HepG2 (cell line): ENCODE measurements around the gene PCDHGA12. TPM values are rescaled to one million over a fixed set of nuclear protein-coding genes. Genes with fewer than 3 reads are reported as not detected.

Source experiments
- ATAC-seq: fragments of 200-7000 bp; cut with Tn5 transposase; 3 replicates; pipeline ENCODE4 v1.9.1; 2020; ENCODE audit warnings: mild to moderate bottlenecking, moderate library complexity
- BruUV-seq: library from RNA; stranded (reverse); fragments of 400-500 nt; replicated peaks from 2 replicates; lab custom pipeline; 2021; lab: Mats Ljungman, UMichigan
- CTCF ChIA-PET: fragments of 300-600 bp; formaldehyde crosslinking; extraction: SDS; loops from one replicate; lab custom pipeline; 2021; ENCODE audit warnings: low total read pairs, inconsistent platforms, low intra/inter-chr PET ratio; lab: Yijun Ruan, JAX
- POLR2A ChIA-PET: fragments of 350-600 bp; sonication (Branson Sonifier 250); formaldehyde crosslinking; loops from one replicate; lab custom pipeline; 2020; ENCODE audit warnings: antibody characterized with exemption, inconsistent platforms; lab: Yijun Ruan, JAX
- DNase-seq: peaks from one replicate; pipeline ENCODE4 v3.0.0-alpha.2; 2015; ENCODE audit warnings: low spot score
- FAIRE-seq: peaks from 3 replicates; lab custom pipeline; 2011; peaks lifted over from hg19 to GRCh38; lab: Jason Lieb, UNC
- H2AFZ ChIP-seq: one replicate; pipeline ENCODE4 v1.6.1; 2011; ENCODE audit warnings: low read length, inconsistent platforms
- H3K27ac ChIP-seq: fragments of 300-600 bp; 3 replicates; pipeline ENCODE4 v1.8.0; 2011; ENCODE audit warnings: mixed run types, mild to moderate bottlenecking, mixed read lengths, low read length, inconsistent platforms; ENCODE audit not compliant: insufficient read depth; ENCODE audit errors: extremely low read length
- H3K27me3 ChIP-seq, 2 experiments: fragments of 200-600 bp in 1 of 2; 2 replicates in 1 of 2; 3 replicates in 1 of 2; pipeline versions ENCODE4 v1.6.0 to v1.8.0; 2011; ENCODE audit warnings: low read length in 2 of 2, mild to moderate bottlenecking in 2 of 2, moderate library complexity in 2 of 2, inconsistent platforms in 1 of 2; ENCODE audit not compliant: insufficient read depth in 2 of 2, control insufficient read depth in 1 of 2
- H3K36me3 ChIP-seq, 2 experiments: fragments of 200-600 bp in 1 of 2; replicated peaks in 1 of 2; 2 replicates in 1 of 2; 3 replicates in 1 of 2; pipeline versions ENCODE4 v1.5.1 to v1.8.0; 2011; ENCODE audit warnings: low read length in 2 of 2, inconsistent platforms in 1 of 2; ENCODE audit not compliant: insufficient read depth in 2 of 2, control insufficient read depth in 1 of 2
- H3K4me1 ChIP-seq: 2 replicates; pipeline ENCODE4 v1.5.1; 2012; ENCODE audit warnings: low read length, inconsistent platforms; ENCODE audit not compliant: insufficient read depth
- H3K4me2 ChIP-seq: 2 replicates; pipeline ENCODE4 v1.6.0; 2011; ENCODE audit warnings: low read depth, low read length, inconsistent platforms
- H3K4me3 ChIP-seq, 3 experiments: fragments of 200-600 bp in 1 of 3; sonication (generic), shearing (Covaris generic) in 1 of 3; replicated peaks in 1 of 3; 2 replicates each; pipeline ENCODE4 v1.5.1; 2011 to 2016; ENCODE audit warnings: low read length in 3 of 3, inconsistent platforms in 2 of 3, low read depth in 2 of 3, mild to moderate bottlenecking in 2 of 3, control low read depth in 1 of 3, mixed read lengths in 1 of 3; ENCODE audit not compliant: insufficient read depth in 1 of 3
- H3K79me2 ChIP-seq: one replicate; pipeline ENCODE4 v1.6.1; 2011; ENCODE audit warnings: low read length, inconsistent platforms; ENCODE audit not compliant: insufficient read depth
- H3K9ac ChIP-seq: 2 replicates; pipeline ENCODE4 v1.6.0; 2011; ENCODE audit warnings: mild to moderate bottlenecking, low read depth, low read length, inconsistent platforms; ENCODE audit not compliant: insufficient read depth
- H3K9me3 ChIP-seq: 2 replicates; pipeline ENCODE4 v1.5.1; 2012; ENCODE audit warnings: mild to moderate bottlenecking, low read length
- H4K20me1 ChIP-seq: 2 replicates; pipeline ENCODE4 v1.6.0; 2011; ENCODE audit warnings: inconsistent platforms, mild to moderate bottlenecking, low read length, moderate library complexity; ENCODE audit not compliant: insufficient read depth
- CTCF ChIP-seq: sonication (generic); formaldehyde crosslinking; IDR thresholded peaks from 2 replicates; pipeline ENCODE4 v1.5.0; 2020; ENCODE audit warnings: mild to moderate bottlenecking, missing genetic modification reagents, moderate library complexity
- NAIF1 ChIP-seq: sonication (generic); formaldehyde crosslinking; IDR thresholded peaks from 2 replicates; pipeline ENCODE4 v1.5.0; 2020; ENCODE audit warnings: mild to moderate bottlenecking, missing genetic modification reagents, borderline replicate concordance
- NFYB ChIP-seq: sonication (generic); formaldehyde crosslinking; IDR thresholded peaks from 2 replicates; pipeline ENCODE4 v1.4.0; 2020; ENCODE audit warnings: missing genetic modification reagents
- WGBS: methylation state at CpG from one replicate; pipeline ENCODE4 v1.1.6; 2017; ENCODE audit warnings: low lambda C conversion rate; 5-methylcytosine and 5-hydroxymethylcytosine counted together
- in situ Hi-C: cut with HindIII; loops from 2 replicates; pipeline ENCODE4 v1.10.0; 2017; ENCODE audit warnings: low pct_unique_long_range_greater_than_20kb; ENCODE audit not compliant: extremely low pct_ligation_motif_present
- intact Hi-C: fragments of 100-400 bp; cut with micrococcal nuclease; formaldehyde crosslinking; loops from one replicate; pipeline ENCODE4 v1.10.0; 2022; ENCODE audit not compliant: unreplicated experiment
- polyA plus RNA-seq, 8 experiments: library from polyadenylated mRNA; depleted of rRNA in 3 of 8; stranded (reverse) in 7 of 8; unstranded in 1 of 8; fragments of >200 nt; fragmentation: Illumina TruSeq in 4 of 8; extraction: Trizol in 4 of 8; gene quantifications; 2 replicates each; pipeline versions ENCODE4 v1.2.1 to v1.2.3, GENCODE V29; 2011 to 2016; ENCODE audit warnings: low read depth in 4 of 8, missing spikeins in 1 of 8, mixed read lengths in 1 of 8; ENCODE audit not compliant: insufficient read depth in 1 of 8
- total RNA-seq, 5 experiments: library from RNA; depleted of rRNA; stranded (reverse); fragments of >200 nt; fragmentation: Illumina TruSeq; extraction: Trizol; gene quantifications; 2 replicates each; pipeline ENCODE4 v1.2.3, GENCODE V29; 2016; ENCODE audit warnings: low read depth in 1 of 5
- TF ChIP-seq, protein P1 (sequence below): sonication (generic); formaldehyde crosslinking; IDR thresholded peaks from 2 replicates; pipeline ENCODE4 v1.5.0; 2020; ENCODE audit warnings: mild to moderate bottlenecking, low read depth, missing genetic modification reagents, borderline replicate concordance
- TF ChIP-seq, protein P2 (sequence below): sonication (generic); formaldehyde crosslinking; IDR thresholded peaks from 2 replicates; pipeline ENCODE4 v1.8.1; 2022; ENCODE audit warnings: low read depth, mild to moderate bottlenecking, missing genetic modification reagents

PCDHGA12 gene
- total and polyA plus RNA-seq, 2 of the 13 experiments (the other 11 are each of a cell fraction or from before 2014, with no cell fraction given) = 0.07 to 0.13 TPM

DNA sequence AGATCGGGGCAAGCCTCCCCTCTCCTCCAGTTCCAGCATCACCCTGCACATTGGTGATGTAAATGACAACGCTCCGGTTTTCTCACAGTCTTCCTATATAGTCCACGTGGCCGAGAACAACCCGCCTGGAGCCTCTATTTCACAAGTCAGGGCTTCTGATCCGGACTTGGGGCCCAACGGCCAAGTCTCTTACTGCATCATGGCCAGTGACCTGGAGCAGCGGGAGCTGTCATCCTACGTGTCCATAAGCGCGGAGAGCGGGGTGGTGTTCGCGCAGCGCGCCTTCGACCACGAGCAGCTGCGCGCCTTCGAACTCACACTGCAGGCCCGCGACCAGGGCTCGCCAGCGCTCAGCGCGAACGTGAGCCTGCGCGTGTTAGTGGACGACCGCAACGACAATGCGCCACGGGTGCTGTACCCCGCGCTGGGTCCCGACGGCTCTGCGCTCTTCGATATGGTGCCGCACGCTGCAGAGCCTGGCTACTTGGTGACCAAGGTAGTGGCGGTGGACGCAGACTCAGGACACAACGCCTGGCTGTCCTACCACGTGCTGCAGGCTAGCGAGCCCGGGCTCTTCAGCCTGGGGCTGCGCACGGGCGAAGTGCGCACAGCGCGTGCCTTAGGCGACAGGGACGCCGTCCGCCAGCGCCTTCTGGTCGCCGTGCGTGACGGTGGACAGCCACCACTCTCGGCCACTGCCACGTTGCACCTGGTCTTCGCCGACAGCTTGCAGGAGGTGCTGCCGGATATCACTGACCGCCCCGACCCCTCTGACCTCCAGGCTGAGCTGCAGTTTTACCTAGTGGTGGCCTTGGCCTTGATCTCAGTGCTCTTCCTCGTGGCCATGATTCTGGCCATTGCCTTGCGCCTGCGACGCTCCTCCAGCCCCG is 40.9 kb upstream of the PCDHGA12 start:
- ChIA-PET POLR2A (no interaction called here), CTCF (no interaction called here)
- Histone ChIP-seq H3K9me3 (peaks cover 33% of the 10 kb centered on the region), H3K36me3 (no peaks in the 10 kb centered on the region), H3K4me2 (no peak overlapping the region), H4K20me1 (no peaks in the 10 kb centered on the region), H3K4me1 (peaks cover 5% of the 10 kb centered on the region; the same call in 1 of the 2 replicates), H3K9ac (no peak overlapping the region), H3K27ac (no peak overlapping the region), H3K4me3 (no peak overlapping the region), H3K79me2 (no peaks in the 10 kb centered on the region), H2AFZ (no peak overlapping the region), H3K27me3 (no peaks in the 10 kb centered on the region)
- DNase-seq (no peak), FAIRE-seq (no peak), ATAC-seq (no peak)
- in situ Hi-C loops = no loop called here
- intact Hi-C loops = no loop called here
- 92% methylated on average over 53 of the region's 77 CpGs for WGBS
- TF ChIP-seq NAIF1 (CRISPR knock-in tag) (no peak), NFYB (CRISPR knock-in tag) (no peak)
- TF ChIP-seq, protein P1, sequence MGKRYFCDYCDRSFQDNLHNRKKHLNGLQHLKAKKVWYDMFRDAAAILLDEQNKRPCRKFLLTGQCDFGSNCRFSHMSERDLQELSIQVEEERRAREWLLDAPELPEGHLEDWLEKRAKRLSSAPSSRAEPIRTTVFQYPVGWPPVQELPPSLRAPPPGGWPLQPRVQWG (CRISPR knock-in tag) = no peak
- no TSS peak for BruUV-seq

DNA sequence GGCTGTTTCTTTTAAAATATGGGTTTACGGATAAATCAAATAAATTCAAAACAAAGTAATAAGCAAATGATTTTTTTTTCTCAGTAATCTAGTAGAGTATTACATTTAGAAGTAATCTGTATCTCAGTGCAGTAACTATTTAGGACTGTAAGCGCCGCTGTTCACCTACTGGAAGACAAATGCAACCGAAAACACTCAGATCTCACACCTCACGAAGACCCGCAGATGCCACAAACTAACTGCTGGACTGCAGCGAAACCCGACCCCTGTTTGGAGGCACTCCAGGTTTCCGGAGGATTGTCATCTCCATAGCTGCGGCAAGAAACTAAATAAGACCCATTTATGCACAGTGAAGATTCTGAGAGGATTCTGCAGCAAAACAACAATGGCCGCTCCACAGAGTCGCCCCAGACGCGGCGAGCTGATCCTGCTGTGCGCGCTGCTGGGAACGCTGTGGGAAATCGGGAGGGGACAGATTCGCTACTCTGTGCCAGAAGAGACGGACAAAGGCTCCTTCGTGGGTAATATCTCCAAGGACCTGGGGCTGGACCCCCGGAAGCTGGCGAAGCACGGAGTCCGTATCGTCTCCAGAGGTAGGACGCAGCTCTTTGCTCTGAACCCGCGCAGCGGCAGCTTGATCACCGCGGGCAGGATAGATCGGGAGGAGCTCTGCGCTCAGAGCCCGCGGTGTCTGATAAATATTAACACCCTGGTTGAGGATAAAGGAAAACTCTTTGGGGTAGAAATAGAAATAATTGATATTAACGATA is 37.7 kb upstream of the PCDHGA12 start, which contains the start of gene PCDHGA8:
PCDHGA8 (plus strand) TSS at position 205 of the 770 bp plus-strand sequence; CDS start at position 386, 181 bp downstream.
- in situ Hi-C loops = no loop called here
- H3K79me2 ChIP-seq = no peaks in the 10 kb centered on the region

More for the DNA sequence above, 37.7 kb upstream of the PCDHGA12 start, which contains the start of gene PCDHGA8:
- ATAC-seq (no peak), DNase-seq (no peak), FAIRE-seq (no peak)
- BruUV-seq = no TSS peak
- WGBS = 89% methylated on average over 38 of the region's 38 CpGs
- TF ChIP-seq, protein P2, sequence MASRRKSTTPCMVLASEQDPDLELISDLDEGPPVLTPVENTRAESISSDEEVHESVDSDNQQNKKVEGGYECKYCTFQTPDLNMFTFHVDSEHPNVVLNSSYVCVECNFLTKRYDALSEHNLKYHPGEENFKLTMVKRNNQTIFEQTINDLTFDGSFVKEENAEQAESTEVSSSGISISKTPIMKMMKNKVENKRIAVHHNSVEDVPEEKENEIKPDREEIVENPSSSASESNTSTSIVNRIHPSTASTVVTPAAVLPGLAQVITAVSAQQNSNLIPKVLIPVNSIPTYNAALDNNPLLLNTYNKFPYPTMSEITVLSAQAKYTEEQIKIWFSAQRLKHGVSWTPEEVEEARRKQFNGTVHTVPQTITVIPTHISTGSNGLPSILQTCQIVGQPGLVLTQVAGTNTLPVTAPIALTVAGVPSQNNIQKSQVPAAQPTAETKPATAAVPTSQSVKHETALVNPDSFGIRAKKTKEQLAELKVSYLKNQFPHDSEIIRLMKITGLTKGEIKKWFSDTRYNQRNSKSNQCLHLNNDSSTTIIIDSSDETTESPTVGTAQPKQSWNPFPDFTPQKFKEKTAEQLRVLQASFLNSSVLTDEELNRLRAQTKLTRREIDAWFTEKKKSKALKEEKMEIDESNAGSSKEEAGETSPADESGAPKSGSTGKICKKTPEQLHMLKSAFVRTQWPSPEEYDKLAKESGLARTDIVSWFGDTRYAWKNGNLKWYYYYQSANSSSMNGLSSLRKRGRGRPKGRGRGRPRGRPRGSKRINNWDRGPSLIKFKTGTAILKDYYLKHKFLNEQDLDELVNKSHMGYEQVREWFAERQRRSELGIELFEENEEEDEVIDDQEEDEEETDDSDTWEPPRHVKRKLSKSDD (CRISPR knock-in tag) = no peak
- TF ChIP-seq CTCF (CRISPR knock-in tag) = peak; percentile 17; the same call in 1 of the 2 replicates
- Histone ChIP-seq H4K20me1 (no peaks in the 10 kb centered on the region), H3K4me3 (no peak within 1 kb of the TSS), H3K36me3 (no peaks in the 10 kb centered on the region), H2AFZ (no peak within 1 kb of the TSS), H3K9ac (no peak within 1 kb of the TSS), H3K4me1 (peaks cover 5% of the 10 kb centered on the region; the same call in 1 of the 2 replicates), H3K4me2 (no peak within 1 kb of the TSS), H3K9me3 (peaks cover 47% of the 10 kb centered on the region), H3K27me3 (no peaks in the 10 kb centered on the region), H3K27ac (no peak within 1 kb of the TSS)
- intact Hi-C loops = no loop called here
- ChIA-PET POLR2A (no interaction called here), CTCF (no interaction called here)
